Neuronal stem cell (in vitro differentiated cells): ENCODE data around the gene RTN4.

Source experiments
- DNase-seq: peaks from one replicate; pipeline ENCODE4 v3.0.0-alpha.2; 2013; ENCODE audit warnings: low spot score
- H2AFZ ChIP-seq: one replicate; pipeline ENCODE4 v1.6.1; 2013; ENCODE audit warnings: mild to moderate bottlenecking, low read length, inconsistent platforms
- H2AK5ac ChIP-seq: 2 replicates; pipeline ENCODE4 v1.6.1; 2013; ENCODE audit warnings: low read depth, mild to moderate bottlenecking, inconsistent platforms, low read length, moderate library complexity, mixed read lengths
- H2BK120ac ChIP-seq: 2 replicates; pipeline ENCODE4 v1.6.1; 2013; ENCODE audit warnings: low read depth, mild to moderate bottlenecking, inconsistent platforms, low read length, moderate library complexity, mixed read lengths
- H2BK12ac ChIP-seq: one replicate; pipeline ENCODE4 v1.6.1; 2013; ENCODE audit warnings: low read length, inconsistent platforms
- H2BK15ac ChIP-seq: 2 replicates; pipeline ENCODE4 v1.6.1; 2013; ENCODE audit warnings: mild to moderate bottlenecking, low read length, inconsistent platforms, mixed read lengths
- H2BK5ac ChIP-seq: one replicate; pipeline ENCODE4 v1.6.1; 2013; ENCODE audit warnings: inconsistent platforms, mild to moderate bottlenecking, low read length, moderate library complexity
- H3K14ac ChIP-seq: one replicate; pipeline ENCODE4 v1.6.1; 2013; ENCODE audit warnings: low read length, inconsistent platforms
- H3K18ac ChIP-seq: 2 replicates; pipeline ENCODE4 v1.6.1; 2013; ENCODE audit warnings: low read length, inconsistent platforms
- H3K23ac ChIP-seq: 2 replicates; pipeline ENCODE4 v1.6.1; 2013; ENCODE audit warnings: low read depth, mild to moderate bottlenecking, mixed read lengths, low read length, inconsistent platforms; ENCODE audit not compliant: poor library complexity
- H3K27ac ChIP-seq: replicated peaks from 3 replicates; pipeline ENCODE4 v1.5.1; 2013; ENCODE audit warnings: low read length, inconsistent platforms
- H3K27me3 ChIP-seq, 3 experiments: 2 replicates each; pipeline ENCODE4 v1.6.1; 2013; ENCODE audit warnings: low read length in 3 of 3, mild to moderate bottlenecking in 2 of 3, inconsistent platforms in 1 of 3, low read depth in 1 of 3, mixed read lengths in 1 of 3, moderate library complexity in 1 of 3; ENCODE audit not compliant: control insufficient read depth in 3 of 3, insufficient read depth in 3 of 3
- H3K36me3 ChIP-seq, 2 donors: replicated peaks in 1 of 2; 2 replicates each; pipeline ENCODE4 v1.6.1; 2013; ENCODE audit warnings: low read length in 2 of 2; ENCODE audit not compliant: control insufficient read depth in 2 of 2, insufficient read depth in 2 of 2
- H3K4ac ChIP-seq: 2 replicates; pipeline ENCODE4 v1.6.1; 2013; ENCODE audit warnings: inconsistent platforms, mild to moderate bottlenecking, low read length, moderate library complexity
- H3K4me1 ChIP-seq, 2 donors: 1 replicate in 1 of 2; 2 replicates in 1 of 2; pipeline ENCODE4 v1.6.1; 2013; ENCODE audit warnings: low read length in 2 of 2, low read depth in 1 of 2; ENCODE audit not compliant: control insufficient read depth in 2 of 2, insufficient read depth in 1 of 2
- H3K4me2 ChIP-seq: one replicate; pipeline ENCODE4 v1.6.1; 2013; ENCODE audit warnings: mild to moderate bottlenecking, low read length, inconsistent platforms; ENCODE audit not compliant: insufficient read depth, poor library complexity, severe bottlenecking
- H3K4me3 ChIP-seq, 2 donors: 2 replicates each; pipeline ENCODE4 v1.5.1; 2013; ENCODE audit warnings: low read length in 2 of 2, mild to moderate bottlenecking in 2 of 2, inconsistent platforms in 1 of 2, moderate library complexity in 1 of 2
- H3K79me1 ChIP-seq: one replicate; pipeline ENCODE4 v1.6.1; 2013; ENCODE audit warnings: low read depth, mild to moderate bottlenecking, inconsistent platforms, low read length, moderate library complexity
- H3K9ac ChIP-seq: one replicate; pipeline ENCODE4 v1.6.1; 2013; ENCODE audit warnings: mild to moderate bottlenecking, low read depth, low read length, inconsistent platforms; ENCODE audit not compliant: poor library complexity
- H3K9me3 ChIP-seq, 2 donors: replicated peaks in 1 of 2; 2 replicates each; pipeline versions ENCODE3 to v1.6.1; 2013; ENCODE audit warnings: low read length in 2 of 2, mild to moderate bottlenecking in 2 of 2, inconsistent platforms in 1 of 2, low read depth in 1 of 2, mixed read lengths in 1 of 2, moderate library complexity in 1 of 2; ENCODE audit not compliant: control insufficient read depth in 2 of 2, insufficient read depth in 1 of 2
- H4K8ac ChIP-seq: one replicate; pipeline ENCODE4 v1.6.1; 2013; ENCODE audit warnings: low read depth, mild to moderate bottlenecking, inconsistent platforms, low read length, moderate library complexity
- H4K91ac ChIP-seq: one replicate; pipeline ENCODE4 v1.6.1; 2013; ENCODE audit warnings: low read length, low read depth, mild to moderate bottlenecking, inconsistent platforms; ENCODE audit not compliant: poor library complexity
- WGBS, 2 donors: extraction: QIAGEN DNeasy Blood & Tissue Kit; methylation state at CpG; one replicate each; pipeline ENCODE4 v1.1.7; 2013; ENCODE audit warnings: missing lambda C conversion rate in 2 of 2, mixed read lengths in 1 of 2; ENCODE audit not compliant: insufficient read length in 2 of 2, insufficient replicate concordance in 1 of 2; ENCODE audit errors: extremely low coverage in 2 of 2; 5-methylcytosine and 5-hydroxymethylcytosine counted together

RTN4 gene

GRCh38 chr2:54984476-54984875, 65.8 kb downstream of the RTN4 start:
- Histone ChIP-seq H3K36me3 (peaks cover 7 to 96% of the 10 kb centered on the region in 2 donors), H3K4ac (no peak overlapping the region), H3K4me3 (no peak overlapping the region), H3K79me1 (no peaks in the 10 kb centered on the region), H3K4me1 (no peaks in the 10 kb centered on the region), H3K18ac (no peak overlapping the region), H4K91ac (no peak overlapping the region), H2AFZ (no peak overlapping the region), H3K9me3 (no peaks in the 10 kb centered on the region), H3K27ac (no peak overlapping the region), H2BK12ac (no peak overlapping the region), H4K8ac (no peak overlapping the region), H3K27me3 (no peaks in the 10 kb centered on the region), H3K4me2 (no peak overlapping the region), H3K9ac (no peak overlapping the region), H3K14ac (no peak overlapping the region), H2BK5ac (no peak overlapping the region), H2AK5ac (no peak overlapping the region), H2BK15ac (no peak overlapping the region), H2BK120ac (no peak overlapping the region), H3K23ac (no peak overlapping the region)
- no peak for DNase-seq

GRCh38 chr2:54983345-54984220, 66.7 kb downstream of the RTN4 start:
- Histone ChIP-seq H3K27me3 (no peaks in the 10 kb centered on the region), H2BK12ac (no peak overlapping the region), H2AK5ac (no peak overlapping the region), H3K27ac (no peak overlapping the region), H2BK5ac (no peak overlapping the region), H3K79me1 (no peaks in the 10 kb centered on the region), H2AFZ (no peak overlapping the region), H2BK15ac (no peak overlapping the region), H3K14ac (no peak overlapping the region), H3K4me3 (no peak overlapping the region), H3K9me3 (no peaks in the 10 kb centered on the region), H3K4ac (no peak overlapping the region), H2BK120ac (no peak overlapping the region), H3K18ac (no peak overlapping the region), H3K36me3 (peaks cover 7 to 97% of the 10 kb centered on the region in 2 donors), H3K9ac (no peak overlapping the region), H3K4me2 (no peak overlapping the region), H3K4me1 (no peaks in the 10 kb centered on the region), H4K91ac (no peak overlapping the region), H3K23ac (no peak overlapping the region), H4K8ac (no peak overlapping the region)
- no peak for DNase-seq
- WGBS, 2 donors = no CpG with 5 or more reads among the region's 3 CpGs

DNA sequence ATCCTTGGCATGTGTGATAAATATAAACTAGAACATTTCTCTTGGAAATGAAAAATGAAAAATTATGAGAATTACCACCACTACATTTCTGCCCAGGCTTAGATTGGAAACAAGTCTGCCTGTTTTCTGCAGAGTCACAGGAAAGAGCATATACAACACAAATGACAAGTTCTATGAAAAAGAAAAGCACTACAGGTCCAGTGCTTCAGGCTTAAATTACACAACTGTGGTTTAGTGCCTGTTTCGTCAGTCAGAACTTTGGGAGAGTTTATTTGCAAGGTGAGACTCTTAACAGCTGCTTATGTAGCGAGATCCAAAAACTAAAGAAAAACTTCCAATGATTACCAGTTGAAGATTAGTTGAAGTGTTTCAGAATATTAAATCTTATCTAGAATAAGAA, 68.9 kb downstream of the RTN4 start:
- H3K18ac ChIP-seq = no peak overlapping the region
- no CpG with 5 or more reads among the region's 2 CpGs for WGBS, 2 donors
- no peak overlapping the region for H4K8ac ChIP-seq
- H2AFZ ChIP-seq = no peak overlapping the region
- H3K4me2 ChIP-seq = no peak overlapping the region
- no peak overlapping the region for H2BK5ac ChIP-seq
- H3K9ac ChIP-seq = no peak overlapping the region
- no peak overlapping the region for H2BK120ac ChIP-seq
- H2BK15ac ChIP-seq = no peak overlapping the region
- no peak overlapping the region for H3K4me3 ChIP-seq
- no peak overlapping the region for H3K14ac ChIP-seq
- H2AK5ac ChIP-seq = no peak overlapping the region
- H3K27me3 ChIP-seq = no peaks in the 10 kb centered on the region
- H3K4ac ChIP-seq = no peak overlapping the region
- H3K23ac ChIP-seq = no peak overlapping the region
- H3K9me3 ChIP-seq = no peaks in the 10 kb centered on the region
- H3K79me1 ChIP-seq = no peaks in the 10 kb centered on the region
- no peaks in the 10 kb centered on the region for H3K4me1 ChIP-seq
- no peak overlapping the region for H3K27ac ChIP-seq
- no peak overlapping the region for H4K91ac ChIP-seq
- no peak for DNase-seq
- H2BK12ac ChIP-seq = no peak overlapping the region
- H3K36me3 ChIP-seq = peaks cover 4 to 96% of the 10 kb centered on the region in 2 donors

GRCh38 chr2:54979321-54980044, 70.8 kb downstream of the RTN4 start:
- WGBS, 2 donors = no CpG with 5 or more reads among the region's 4 CpGs
- no peak overlapping the region for H3K9ac ChIP-seq
- no peaks in the 10 kb centered on the region for H3K9me3 ChIP-seq
- H3K4me2 ChIP-seq = no peak overlapping the region
- no peaks in the 10 kb centered on the region for H3K4me1 ChIP-seq
- H3K79me1 ChIP-seq = no peaks in the 10 kb centered on the region
- no peak overlapping the region for H4K91ac ChIP-seq
- peaks cover 2 to 96% of the 10 kb centered on the region in 2 donors for H3K36me3 ChIP-seq
- no peaks in the 10 kb centered on the region for H3K27me3 ChIP-seq
- no peak overlapping the region for H2BK12ac ChIP-seq
- H3K14ac ChIP-seq = no peak overlapping the region
- no peak overlapping the region for H2BK120ac ChIP-seq
- H2BK15ac ChIP-seq = no peak overlapping the region
- DNase-seq = no peak
- no peak overlapping the region for H2AK5ac ChIP-seq
- H2BK5ac ChIP-seq = no peak overlapping the region
- H2AFZ ChIP-seq = no peak overlapping the region
- H3K23ac ChIP-seq = no peak overlapping the region
- H4K8ac ChIP-seq = no peak overlapping the region
- no peak overlapping the region for H3K18ac ChIP-seq
- H3K4me3 ChIP-seq = no peak overlapping the region
- no peak overlapping the region for H3K4ac ChIP-seq
- no peak overlapping the region for H3K27ac ChIP-seq
